ENCODE data around the gene SASH1.
"Not testable (repeated sequence)": the region's sequence is repeated elsewhere in the genome, so short reads cannot be mapped to it uniquely, and the experiment has no call there.

SASH1 gene

DNA sequence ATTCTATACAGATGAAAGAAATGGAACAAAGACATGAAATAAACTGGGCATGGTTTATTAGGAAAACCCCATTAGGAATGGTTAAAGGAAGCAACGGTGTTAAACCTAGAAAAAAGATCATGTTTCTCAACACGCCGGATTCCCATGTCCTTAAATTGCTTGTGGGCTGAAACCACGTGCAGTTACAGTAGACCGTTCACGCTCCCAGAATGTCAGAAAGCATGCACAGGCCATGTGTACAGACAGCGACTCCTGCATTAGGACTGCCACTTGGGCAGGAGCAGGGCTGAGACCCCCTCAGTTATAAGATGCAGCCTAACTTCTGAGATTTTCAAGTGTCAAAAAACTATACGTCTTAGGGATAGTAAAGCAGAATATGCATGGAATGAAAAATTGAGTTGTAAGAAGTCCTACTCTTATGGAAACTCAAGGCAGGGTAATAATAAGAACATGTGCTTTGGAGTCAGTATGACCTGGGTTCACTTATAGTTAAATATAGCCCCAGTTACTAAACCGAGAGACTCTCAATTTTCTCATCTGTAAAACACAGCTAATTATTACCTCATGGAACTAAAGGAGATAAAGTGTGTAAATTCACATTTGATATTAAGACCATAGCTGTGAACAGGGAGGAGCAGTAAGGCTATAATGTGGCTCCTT is 230.2 kb downstream of the SASH1 start:
- no peak for DNase-seq

- DNase-seq = no peak
Observed at GRCh38 chr6:148573922-148574321, 231.3 kb downstream of the SASH1 start.

DNA sequence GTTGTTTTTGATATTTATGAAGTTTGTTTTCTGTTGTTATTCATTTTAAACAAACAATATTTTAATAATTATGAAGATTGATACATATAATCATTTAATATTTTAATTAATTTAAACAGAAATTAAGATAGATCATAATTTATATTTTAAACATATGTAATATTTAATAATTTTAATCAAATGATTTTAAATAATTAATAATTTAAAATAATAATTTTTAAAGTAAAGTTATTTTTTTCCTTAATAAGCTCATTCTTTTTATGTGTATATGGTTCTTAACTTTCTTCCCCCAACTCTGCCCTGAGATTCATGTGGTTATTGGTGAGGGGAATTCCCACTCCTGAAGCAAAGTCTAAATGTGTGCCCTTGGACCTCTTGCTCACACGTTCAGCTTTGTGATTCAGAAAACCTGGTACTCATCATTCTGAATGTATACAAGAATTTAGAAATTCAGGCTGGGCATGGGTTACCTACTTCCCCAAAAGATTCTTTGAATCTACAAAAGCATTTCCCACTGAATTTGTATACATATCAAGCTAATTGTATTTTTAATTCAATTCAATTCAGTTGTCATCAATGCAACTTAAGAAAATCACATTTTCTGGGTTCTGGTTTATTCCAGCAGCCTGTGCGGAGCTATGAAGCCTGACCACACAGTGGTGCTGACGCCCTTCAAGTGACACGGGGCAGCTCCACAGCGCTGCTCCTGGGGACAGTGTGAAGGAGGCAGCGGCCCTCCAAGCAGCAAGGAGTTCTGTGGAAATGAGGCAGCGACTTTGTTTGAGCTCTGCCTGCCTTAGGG is 235.2 kb downstream of the SASH1 start:
- peak in 55 of 58 donors; percentile 9 to 87 (median 61) for DNase-seq

GRCh38 chr6:148578489-148578814 is 235.8 kb downstream of the SASH1 start:
- DNase-seq = peak in 1 of 58 donors; percentile 53

DNA sequence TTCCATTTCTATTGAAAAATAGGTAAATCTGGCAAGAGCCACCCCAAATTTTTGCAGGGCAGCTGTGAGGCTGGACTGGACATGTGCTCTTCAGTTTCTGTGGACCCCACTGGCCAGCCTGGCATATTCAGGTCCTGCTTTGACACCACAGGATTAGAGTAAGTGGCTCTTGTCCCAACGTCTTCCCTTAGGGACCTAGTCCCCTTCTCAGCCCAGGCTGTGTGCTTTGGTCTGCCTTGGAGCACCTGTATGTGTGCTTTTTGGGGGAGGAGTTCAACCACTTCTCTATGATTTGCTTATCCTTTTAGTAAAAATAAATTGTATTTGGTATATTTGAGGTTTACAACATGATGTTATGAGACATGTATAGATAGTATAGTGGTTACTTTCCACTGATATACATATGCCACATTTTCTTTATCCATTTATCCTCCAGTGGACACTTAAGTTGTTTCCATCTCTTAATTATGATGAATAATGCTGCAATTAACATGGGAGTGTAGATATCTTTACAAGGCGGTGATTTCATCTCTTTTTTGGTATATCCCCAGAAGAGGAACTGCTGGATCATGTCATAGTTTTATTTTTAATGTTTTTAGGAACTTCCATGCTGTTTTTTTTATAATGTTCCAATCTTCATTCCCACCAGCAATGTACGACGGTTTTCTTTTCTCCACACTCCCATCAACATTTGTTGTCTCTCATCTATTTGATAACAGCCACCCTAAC is 236.4 kb downstream of the SASH1 start:
- peak in 1 of 58 donors; percentile 7 for DNase-seq

GRCh38 chr6:148580442-148580841 is 237.8 kb downstream of the SASH1 start:
- no peak for DNase-seq

DNA sequence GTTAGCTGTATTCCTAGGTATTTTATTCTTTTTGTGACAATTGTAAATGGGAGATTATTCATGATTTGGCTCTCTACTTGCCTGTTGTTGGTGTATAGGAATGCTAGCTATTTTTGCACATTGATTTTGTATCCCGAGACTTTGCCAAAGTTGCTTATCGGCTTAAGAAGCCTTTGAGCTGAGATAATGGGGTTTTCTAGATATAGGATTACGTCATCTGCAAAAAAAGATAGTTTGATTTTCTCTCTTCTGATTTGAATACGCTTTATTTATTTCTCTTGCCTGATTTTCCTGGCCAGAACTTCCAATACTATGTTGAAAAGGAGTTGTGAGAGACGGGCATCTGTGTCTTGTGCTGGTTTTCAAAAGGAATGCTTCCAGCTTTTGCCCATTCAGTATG is 241.0 kb downstream of the SASH1 start:
- no peak for DNase-seq

DNA sequence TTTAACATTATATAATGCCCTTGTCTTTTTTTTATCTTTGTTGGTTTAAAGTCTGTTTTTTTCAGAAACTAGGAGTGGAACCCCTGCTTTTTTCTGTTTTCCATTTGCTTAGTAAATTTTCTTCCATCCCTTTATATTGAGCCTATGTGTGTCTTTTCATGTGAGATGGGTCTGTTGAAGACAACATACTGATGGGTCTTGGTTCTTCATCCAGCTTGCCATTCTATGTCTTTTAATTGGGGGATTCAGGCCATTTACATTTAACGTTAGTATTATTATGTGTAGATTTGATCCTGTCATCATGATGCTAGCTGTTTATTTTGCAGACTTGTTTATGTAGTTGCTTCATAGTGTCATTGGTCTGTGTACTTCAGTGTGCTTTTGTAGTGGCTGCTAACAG is 243.0 kb downstream of the SASH1 start:
- not testable (repeated sequence) for DNase-seq

- no peak for DNase-seq
Observed at GRCh38 chr6:148590883-148591282, 248.2 kb downstream of the SASH1 start.

DNA sequence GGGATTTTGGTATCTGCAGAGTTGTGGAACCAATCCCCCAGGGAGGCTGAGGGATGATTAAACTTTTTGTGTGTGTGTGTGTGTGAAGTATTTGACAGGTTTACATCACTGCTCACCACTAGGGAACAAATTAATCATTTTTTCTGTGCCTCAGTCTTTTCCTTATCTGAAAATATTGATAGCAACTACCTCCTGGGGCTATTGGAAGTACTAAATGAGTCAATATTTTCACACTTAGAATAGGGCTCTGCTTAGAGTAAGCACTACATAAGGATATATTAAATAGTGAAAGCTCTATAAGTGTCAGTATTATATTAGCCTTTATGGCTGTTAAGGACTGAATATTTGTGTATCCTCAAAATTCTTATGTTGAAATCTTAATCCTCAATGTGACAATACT is 249.0 kb downstream of the SASH1 start:
- DNase-seq = no peak

DNA sequence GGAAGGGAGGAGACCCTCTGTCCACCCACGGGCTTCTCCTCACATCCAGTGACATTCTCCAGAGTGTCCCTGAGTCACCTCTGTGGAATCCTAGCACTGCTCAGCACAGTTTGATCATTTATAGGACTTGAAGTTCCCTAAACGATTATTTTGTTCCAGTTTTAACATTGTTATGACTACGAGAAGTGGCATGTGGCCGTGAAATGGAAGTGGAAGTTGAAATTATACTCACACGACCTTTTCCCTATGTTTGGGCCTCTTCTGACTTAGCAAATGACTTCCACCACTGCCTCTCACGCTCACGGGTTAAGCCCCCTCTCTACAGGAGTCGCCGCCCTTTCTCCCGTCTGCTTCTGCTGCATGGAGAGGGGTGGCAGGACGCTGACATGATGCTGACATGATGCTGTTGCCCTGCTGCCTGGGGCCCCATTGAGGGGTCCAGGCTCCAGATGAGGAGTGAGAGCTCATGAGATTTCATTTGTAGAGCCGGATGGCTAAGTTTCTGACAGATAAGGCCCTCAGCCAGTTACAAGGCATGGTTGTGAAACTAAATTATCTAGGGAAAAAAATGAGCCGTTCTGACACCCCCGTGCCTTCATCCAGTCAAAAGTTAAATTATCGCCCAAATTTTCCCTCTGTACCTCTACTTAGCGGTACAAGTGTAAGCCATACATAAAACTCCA is 250.6 kb downstream of the SASH1 start:
- no peak for DNase-seq

DNA sequence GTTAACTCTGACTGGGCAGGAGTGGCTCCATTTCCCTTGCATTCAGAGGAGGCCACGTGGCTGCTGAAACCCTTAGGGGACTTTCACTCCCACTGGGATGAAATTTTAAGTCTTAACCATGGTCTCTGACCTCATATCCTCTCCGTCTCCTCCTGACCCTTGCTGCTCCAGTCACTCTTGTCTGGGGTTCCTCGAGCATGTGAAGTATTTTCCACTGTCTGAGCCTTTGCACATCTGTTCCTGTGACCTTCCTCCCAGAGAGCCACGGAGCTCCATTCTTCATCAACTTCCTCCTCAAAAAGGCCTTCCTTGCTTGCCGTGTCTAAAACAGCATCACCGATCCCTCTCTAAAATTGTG is 251.2 kb downstream of the SASH1 start:
- DNase-seq = no peak

- no peak for DNase-seq
Observed at GRCh38 chr6:148595550-148595949, 252.9 kb downstream of the SASH1 start.

- peak in 1 of 58 donors; percentile 6 for DNase-seq
Observed at GRCh38 chr6:148596891-148597455, 254.3 kb downstream of the SASH1 start.

GRCh38 chr6:148598724-148599123 is 256.1 kb downstream of the SASH1 start:
- DNase-seq = no peak

- DNase-seq = no peak
Observed at GRCh38 chr6:148599967-148600426, 257.4 kb downstream of the SASH1 start.

Measured in anterior cingulate cortex (tissue), 58 donors.